Measurements from ENCODE around the gene WDR18.

GRCh38 chr19:1018393-1018792 lies 34.2 kb downstream of the WDR18 start:
- no peak for TF ChIP-seq CTCF (IDR thresholded peaks at IDR 0.05; ENCODE audit: low read length)
- no peak for TF ChIP-seq EZH2 (IDR thresholded peaks at IDR 0.05; ENCODE audit: borderline replicate concordance, low read length)

All from OCI-LY1 (cell line).